ENCODE measurements around the gene ERBB2.

DNA sequence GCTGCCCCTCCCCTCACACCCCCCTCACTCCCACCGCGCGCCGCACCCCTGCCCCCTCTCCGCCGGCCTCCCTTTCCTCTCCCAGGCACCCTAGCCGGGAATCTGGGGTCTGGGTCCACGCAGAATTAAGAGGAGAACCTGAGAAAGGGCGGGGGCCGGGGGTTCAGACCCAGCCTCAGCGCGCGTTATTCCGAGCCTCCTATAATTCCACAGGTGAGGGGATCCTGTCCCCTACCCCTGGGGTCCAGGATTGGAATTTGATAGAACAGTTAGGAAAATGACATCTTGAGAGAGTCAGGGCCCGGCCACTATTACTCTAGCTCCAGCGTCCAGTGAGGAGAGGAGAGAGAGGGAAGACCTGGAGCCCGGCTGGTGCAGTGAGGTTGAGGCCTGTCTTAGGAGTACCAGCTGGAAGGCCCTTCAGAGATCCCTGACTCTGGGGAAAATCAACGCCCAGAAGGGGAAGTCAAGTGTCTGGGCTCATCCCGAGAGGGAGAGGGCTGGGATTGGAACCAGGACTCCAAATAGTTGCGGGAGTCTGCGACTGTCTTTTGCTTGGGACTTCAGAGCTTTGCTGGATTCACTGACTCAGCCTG, 55.2 kb downstream of the ERBB2 start:
- TF ChIP-seq, protein P1, sequence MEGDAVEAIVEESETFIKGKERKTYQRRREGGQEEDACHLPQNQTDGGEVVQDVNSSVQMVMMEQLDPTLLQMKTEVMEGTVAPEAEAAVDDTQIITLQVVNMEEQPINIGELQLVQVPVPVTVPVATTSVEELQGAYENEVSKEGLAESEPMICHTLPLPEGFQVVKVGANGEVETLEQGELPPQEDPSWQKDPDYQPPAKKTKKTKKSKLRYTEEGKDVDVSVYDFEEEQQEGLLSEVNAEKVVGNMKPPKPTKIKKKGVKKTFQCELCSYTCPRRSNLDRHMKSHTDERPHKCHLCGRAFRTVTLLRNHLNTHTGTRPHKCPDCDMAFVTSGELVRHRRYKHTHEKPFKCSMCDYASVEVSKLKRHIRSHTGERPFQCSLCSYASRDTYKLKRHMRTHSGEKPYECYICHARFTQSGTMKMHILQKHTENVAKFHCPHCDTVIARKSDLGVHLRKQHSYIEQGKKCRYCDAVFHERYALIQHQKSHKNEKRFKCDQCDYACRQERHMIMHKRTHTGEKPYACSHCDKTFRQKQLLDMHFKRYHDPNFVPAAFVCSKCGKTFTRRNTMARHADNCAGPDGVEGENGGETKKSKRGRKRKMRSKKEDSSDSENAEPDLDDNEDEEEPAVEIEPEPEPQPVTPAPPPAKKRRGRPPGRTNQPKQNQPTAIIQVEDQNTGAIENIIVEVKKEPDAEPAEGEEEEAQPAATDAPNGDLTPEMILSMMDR (IDR thresholded peaks at IDR 0.05; ENCODE audit: low read length) = no peak
- TF ChIP-seq EZH2phosphoT487 (IDR thresholded peaks at IDR 0.05; ENCODE audit: low read length) = no peak
- no peak for TF ChIP-seq EZH2 (optimal IDR thresholded peaks at IDR 0.05; ENCODE audit: low read depth, low read length)
